Ovary (tissue), 9 donors: Measurements from ENCODE around the gene FBXL16. TPM values are rescaled to one million over a fixed set of nuclear protein-coding genes. Genes with fewer than 3 reads are reported as not detected.
"Not testable (repeated sequence)": the region's sequence is repeated elsewhere in the genome, so short reads cannot be mapped to it uniquely, and the experiment has no call there.

Experiments used
- DNase-seq, 5 donors: peaks; one replicate each; pipeline ENCODE4 v3.0.0-alpha.2; 2019 to 2020
- H3K27ac ChIP-seq, 2 donors: fragments of 200-600 bp; one replicate each; pipeline versions ENCODE4 v1.5.1 to v1.8.0; 2019 to 2022
- H3K27me3 ChIP-seq: fragments of 200-600 bp; one replicate; pipeline ENCODE4 v1.8.0; 2022
- H3K36me3 ChIP-seq: fragments of 200-600 bp; sonication (generic); one replicate; pipeline ENCODE4 v1.5.1; 2019
- H3K4me1 ChIP-seq: one replicate; pipeline ENCODE4 v1.8.1; 2013; ENCODE audit warnings: mild to moderate bottlenecking, moderate library complexity; ENCODE audit not compliant: insufficient read depth
- H3K4me3 ChIP-seq: fragments of 200-600 bp; sonication (generic); one replicate; pipeline ENCODE4 v1.5.1; 2017
- H3K9me3 ChIP-seq, 2 donors: fragments of 200-600 bp in 1 of 2; sonication (generic) in 1 of 2; one replicate each; pipeline versions ENCODE4 v1.5.1 to v1.8.1; 2013 to 2019; ENCODE audit warnings: mild to moderate bottlenecking in 1 of 2, moderate library complexity in 1 of 2
- CTCF ChIP-seq, 3 donors: fragments of 450-650 bp in 2 of 3; fragments of 200-600 bp in 1 of 3; IDR thresholded peaks; one replicate each; pipeline versions ENCODE4 v1.5.1 to v1.8.0; 2016 to 2022; ENCODE audit warnings: antibody characterized with exemption in 3 of 3, mild to moderate bottlenecking in 1 of 3
- EP300 ChIP-seq: sonication (generic); formaldehyde crosslinking; IDR thresholded peaks from one replicate; pipeline ENCODE4 v1.6.1; 2017; ENCODE audit warnings: antibody characterized with exemption
- POLR2A ChIP-seq: fragments of 450-650 bp; IDR thresholded peaks from one replicate; pipeline ENCODE4 v1.6.1; 2017; ENCODE audit warnings: antibody characterized with exemption, mild to moderate bottlenecking, moderate library complexity
- WGBS, 3 donors: extraction: QIAGEN DNeasy Blood & Tissue Kit in 1 of 3; methylation state at CpG; one replicate each; pipeline versions ENCODE4 v1.1.5 to v1.1.7; 2013 to 2017; 5-methylcytosine and 5-hydroxymethylcytosine counted together
- intact Hi-C, 4 donors: fragments of 100-400 bp; cut with DNase I; formaldehyde crosslinking; loops; one replicate each; pipeline versions ENCODE4 v1.11.0 to v1.15.1; 2022 to 2023
- polyA plus RNA-seq, 2 donors: library from polyadenylated mRNA; stranded (reverse); fragments of 200-250 nt in 1 of 2; fragments of 350-450 nt in 1 of 2; fragmentation: Illumina TruSeq in 1 of 2; extraction: RNeasy Lipid Tissue Mini Kit (QIAGEN cat#74804) in 1 of 2; gene quantifications; one replicate each; pipeline ENCODE4 v1.2.3, GENCODE V29; 2013 to 2014
- total RNA-seq, 7 donors: library from RNA; depleted of rRNA in 2 of 7; stranded (reverse); fragments of >200 nt in 2 of 7; fragmentation: NEBNext Ultra II Directional in 3 of 7; extraction: Animal tissue kit (Norgen Biotek cat#: 25700) in 3 of 7; gene quantifications; one replicate each; pipeline versions ENCODE4 v1.1.0 to v1.2.4, GENCODE V29; 2016 to 2023
- donor health status: DM: no; HTN: no; CAD: no; lungs with moderate emphysema.
- donor health status: DM: no; HTN: no; CAD: no.
- donor health status: Bipolar disorder and iron deficiency.
- donor health status: DM: yes; HTN: yes; CAD: no.
- donor health status: DM: no; HTN: no; CAD: no.
- donor health status: DM: yes; HTN: yes; CAD: no.

Gene FBXL16
- total and polyA plus RNA-seq, 9 donors = 0.22 to 2.5 (median 0.95) TPM; not detected in 1

- Histone ChIP-seq H3K4me3 (peak overlapping the region; percentile 46), H3K36me3 (no peaks in the 10 kb centered on the region), H3K27me3 (no peaks in the 10 kb centered on the region), H3K27ac (no peak overlapping the region), H3K4me1 (peaks cover 24% of the 10 kb centered on the region), H3K9me3 (no peaks in the 10 kb centered on the region)
- intact Hi-C loops = no loop called here
- no peak for DNase-seq
- no peak for TF ChIP-seq CTCF (IDR thresholded peaks at IDR 0.05)
- TF ChIP-seq POLR2A = no peak
- no peak for TF ChIP-seq EP300
- WGBS, 3 donors = 1 to 3% (median 2%) methylated on average over 45 to 74 of the region's 74 CpGs
Observed at GRCh38 chr16:715477-716199, 10.0 kb upstream of the FBXL16 start.

GRCh38 chr16:714558-715476, 9.2 kb upstream of the FBXL16 start, which contains the start of gene METRN:
TSS of gene METRN (plus strand) at chr16:715118. CDS start at chr16:715290, 172 bp downstream.
- intact Hi-C loops = loop anchor here in 1 of 4 donors (5.0 kb wide), 1 partner anchor 382 kb away; the partner anchor contains the start of gene C1QTNF8
- no peak within 1 kb of the TSS for H3K27ac ChIP-seq
- H3K27me3 ChIP-seq = no peaks in the 10 kb centered on the region
- H3K4me1 ChIP-seq = peaks cover 19% of the 10 kb centered on the region
- TF ChIP-seq POLR2A = no peak
- TF ChIP-seq EP300 = no peak
- TF ChIP-seq CTCF (IDR thresholded peaks at IDR 0.05) = no peak
- no peaks in the 10 kb centered on the region for H3K36me3 ChIP-seq
- H3K9me3 ChIP-seq = no peaks in the 10 kb centered on the region
- peak within 1 kb of the TSS; percentile 46 for H3K4me3 ChIP-seq
- peak; percentile 84 to 94 (median 92) for DNase-seq
- 2 to 4% (median 4%) methylated on average over 61 to 108 of the region's 108 CpGs for WGBS, 3 donors

- Histone ChIP-seq H3K27me3 (no peaks in the 10 kb centered on the region), H3K36me3 (no peaks in the 10 kb centered on the region), H3K4me1 (peaks cover 18% of the 10 kb centered on the region), H3K4me3 (no peak overlapping the region), H3K27ac (no peak overlapping the region), H3K9me3 (no peaks in the 10 kb centered on the region)
- TF ChIP-seq POLR2A = no peak
- TF ChIP-seq CTCF (IDR thresholded peaks at IDR 0.05) = no peak
- DNase-seq = no peak
- intact Hi-C loops = loop anchor here in 1 of 4 donors (5.0 kb wide), 1 partner anchor 383 kb away; the partner anchor contains the start of gene C1QTNF8
- WGBS, 3 donors = 62 to 69% (median 62%) methylated on average over 11 of the region's 11 CpGs
Observed at GRCh38 chr16:714079-714478, 8.5 kb upstream of the FBXL16 start.

- intact Hi-C loops = loop anchor here in 1 of 4 donors (5.0 kb wide), 1 partner anchor 385 kb away; the partner anchor contains the start of gene C1QTNF8
- H3K36me3 ChIP-seq, H3K9me3 ChIP-seq, H3K27me3 ChIP-seq, H3K27ac ChIP-seq, H3K4me3 ChIP-seq, DNase-seq: not testable (repeated sequence)
- peaks cover 18% of the 10 kb centered on the region for H3K4me1 ChIP-seq
- WGBS, 3 donors = 40 to 53% (median 43%) methylated on average over 12 to 13 of the region's 13 CpGs
Observed at GRCh38 chr16:712740-713250, 7.2 kb upstream of the FBXL16 start.
